GM23338 (cell line): Measurements from ENCODE around the gene RNF217. TPM values are rescaled to one million over a fixed set of nuclear protein-coding genes. Genes with fewer than 3 reads are reported as not detected.

Source experiments
- ATAC-seq: fragments of 200-7000 bp; cut with Tn5 transposase; 3 replicates; pipeline ENCODE4 v1.9.1; 2020
- DNase-seq: peaks from one replicate; pipeline ENCODE4 v3.0.0-alpha.2; 2015; ENCODE audit warnings: low spot score
- H2AFZ ChIP-seq: fragments of 200-600 bp; sonication (generic); 2 replicates; pipeline ENCODE4 v1.8.0; 2016; ENCODE audit warnings: antibody characterized with exemption, mild to moderate bottlenecking, moderate library complexity
- H3F3A ChIP-seq: fragments of 200-600 bp; sonication (generic); replicated peaks from 2 replicates; pipeline ENCODE4 v1.8.0; 2017; ENCODE audit warnings: antibody characterized with exemption, mixed run types, low read depth
- H3K27ac ChIP-seq: fragments of 200-600 bp; sonication (generic); 2 replicates; pipeline ENCODE4 v1.6.1; 2016; ENCODE audit warnings: low read depth
- H3K27me3 ChIP-seq: fragments of 200-600 bp; sonication (generic); 2 replicates; pipeline ENCODE4 v1.8.0; 2016; ENCODE audit warnings: mild to moderate bottlenecking, mixed run types, moderate library complexity; ENCODE audit not compliant: insufficient read depth
- H3K36me3 ChIP-seq: fragments of 200-600 bp; sonication (generic); 2 replicates; pipeline ENCODE4 v1.8.0; 2016; ENCODE audit warnings: mild to moderate bottlenecking; ENCODE audit not compliant: insufficient read depth
- H3K4me1 ChIP-seq: fragments of 200-600 bp; sonication (generic); 2 replicates; pipeline ENCODE4 v1.8.0; 2016; ENCODE audit warnings: mild to moderate bottlenecking, moderate library complexity; ENCODE audit not compliant: insufficient read depth
- H3K4me2 ChIP-seq: fragments of 200-600 bp; sonication (generic); 2 replicates; pipeline ENCODE4 v1.7.1; 2017; ENCODE audit warnings: mixed run types
- H3K4me3 ChIP-seq: fragments of 200-600 bp; sonication (generic); 2 replicates; pipeline ENCODE4 v1.6.1; 2016; ENCODE audit warnings: mixed run types
- H3K79me2 ChIP-seq: fragments of 200-600 bp; sonication (generic); replicated peaks from 2 replicates; pipeline ENCODE4 v1.8.0; 2017; ENCODE audit warnings: mild to moderate bottlenecking; ENCODE audit not compliant: insufficient read depth
- H3K9me2 ChIP-seq: fragments of 200-600 bp; sonication (generic); 2 replicates; pipeline ENCODE4 v1.8.0; 2017; ENCODE audit not compliant: insufficient read depth
- H4K20me1 ChIP-seq: fragments of 200-600 bp; sonication (generic); replicated peaks from 2 replicates; pipeline ENCODE4 v1.8.0; 2017; ENCODE audit warnings: mild to moderate bottlenecking; ENCODE audit not compliant: insufficient read depth
- H3K27ac Mint-ChIP-seq: 2 replicates; pipeline ENCODE4 v1.8.0; 2020; ENCODE audit warnings: inconsistent platforms, mild to moderate bottlenecking, moderate library complexity, mixed read lengths
- H3K27me3 Mint-ChIP-seq: 3 replicates; pipeline ENCODE4 v1.8.0; 2022; ENCODE audit warnings: low read depth, mild to moderate bottlenecking, moderate library complexity, mixed read lengths, inconsistent platforms; ENCODE audit not compliant: insufficient read depth, poor library complexity
- H3K36me3 Mint-ChIP-seq: 3 replicates; pipeline ENCODE4 v1.8.0; 2021; ENCODE audit warnings: low read depth, mild to moderate bottlenecking, inconsistent platforms, moderate library complexity, mixed read lengths
- H3K4me1 Mint-ChIP-seq: 3 replicates; pipeline ENCODE4 v1.8.0; 2020; ENCODE audit warnings: mild to moderate bottlenecking, inconsistent platforms, mixed read lengths
- H3K4me3 Mint-ChIP-seq: 3 replicates; pipeline ENCODE4 v1.8.0; 2021; ENCODE audit warnings: moderate library complexity, mild to moderate bottlenecking, inconsistent platforms, mixed read lengths
- H3K9me3 Mint-ChIP-seq: 3 replicates; pipeline ENCODE4 v1.8.0; 2020; ENCODE audit warnings: moderate library complexity, mild to moderate bottlenecking, inconsistent platforms, mixed read lengths
- CREB1 ChIP-seq: fragments of 250-450 bp; sonication (Bioruptor Pico); IDR thresholded peaks from 2 replicates; pipeline ENCODE4 v1.5.0; 2020; ENCODE audit warnings: low read depth, mild to moderate bottlenecking, moderate library complexity
- CTCF ChIP-seq, 2 experiments: fragments of 200-600 bp in 1 of 2; sonication (generic) in 1 of 2; conservative IDR thresholded peaks; 2 replicates each; pipeline versions ENCODE4 v1.5.1 to v1.6.1; 2016 to 2017; ENCODE audit warnings: antibody characterized with exemption in 2 of 2, low read depth in 2 of 2, mild to moderate bottlenecking in 2 of 2, moderate library complexity in 1 of 2
- POLR2AphosphoS5 ChIP-seq: IDR thresholded peaks from 2 replicates; pipeline ENCODE4 v1.6.1; 2016; ENCODE audit warnings: antibody characterized with exemption, low read depth
- REST ChIP-seq: IDR thresholded peaks from one replicate; pipeline ENCODE4 v1.6.1; 2018; ENCODE audit warnings: antibody characterized with exemption; ENCODE audit not compliant: unreplicated experiment
- STAT1 ChIP-seq: IDR thresholded peaks from one replicate; pipeline ENCODE4 v1.6.1; 2016; ENCODE audit warnings: antibody characterized with exemption; ENCODE audit not compliant: unreplicated experiment
- ZNF114 ChIP-seq: fragments of 250-450 bp; sonication (Bioruptor Pico); IDR thresholded peaks from 2 replicates; pipeline ENCODE4 v1.5.0; 2020; ENCODE audit warnings: mild to moderate bottlenecking, moderate library complexity
- ZNF331 ChIP-seq: fragments of 250-450 bp; sonication (Bioruptor Pico); IDR thresholded peaks from 2 replicates; pipeline ENCODE4 v1.5.0; 2020; ENCODE audit warnings: low read depth, mild to moderate bottlenecking, moderate library complexity
- polyA plus RNA-seq: library from polyadenylated mRNA; unstranded; fragments of >200 nt; fragmentation: Nextera tagmentation; extraction: Ambion mirVana; gene quantifications from 2 replicates; pipeline ENCODE4 v1.2.1, GENCODE V29; 2016
- total RNA-seq: library from RNA; depleted of rRNA; stranded (reverse); fragments of >200 nt; shearing (Covaris generic); gene quantifications from 2 replicates; pipeline ENCODE4 v1.2.3, GENCODE V29; 2014
- TF ChIP-seq, protein P1 (sequence below): fragments of 250-450 bp; sonication (Bioruptor Pico); IDR thresholded peaks from 2 replicates; pipeline ENCODE4 v1.5.0; 2020; ENCODE audit warnings: mild to moderate bottlenecking, moderate library complexity

RNF217 gene
- total and polyA plus RNA-seq, 2 experiments from 2014 or later: 1.7 to 6.2 TPM

- Histone ChIP-seq H2AFZ (peak overlapping the region; percentile 53; the same call in 1 of the 2 replicates), H3K4me2 (no peak overlapping the region), H3K79me2 (no peaks in the 10 kb centered on the region), H3K9me2 (no peaks in the 10 kb centered on the region), H3K27me3 (no peaks in the 10 kb centered on the region), H3K36me3 (no peaks in the 10 kb centered on the region; the same call in 1 of the 2 replicates), H3K27ac (no peak overlapping the region), H3K4me1 (no peaks in the 10 kb centered on the region), H3K4me3 (no peak overlapping the region), H3F3A (no peaks in the 10 kb centered on the region), H4K20me1 (no peaks in the 10 kb centered on the region)
- TF ChIP-seq POLR2AphosphoS5: no peak
- TF ChIP-seq ZNF114: no peak
- TF ChIP-seq ZNF331 (CRISPR knock-in tag): no peak
- no peak for TF ChIP-seq CTCF (conservative IDR thresholded peaks at IDR 0.05; ENCODE audit: low read depth in 2 of 2)
- no peak for TF ChIP-seq REST
- no peak for ATAC-seq
- no peak overlapping the region for H3K27ac Mint-ChIP-seq
- DNase-seq: no peak
- H3K4me3 Mint-ChIP-seq: no peak overlapping the region
- peaks cover 14% of the 10 kb centered on the region for H3K9me3 Mint-ChIP-seq
- H3K36me3 Mint-ChIP-seq: peaks cover 11% of the 10 kb centered on the region
- H3K27me3 Mint-ChIP-seq: no peaks in the 10 kb centered on the region
- H3K4me1 Mint-ChIP-seq: no peaks in the 10 kb centered on the region; the same call in 2 of the 3 replicates
These were observed 167.1 kb downstream of the RNF217 start for GRCh38 chr6:125129354-125129753.

- Histone ChIP-seq H3K9me2 (no peaks in the 10 kb centered on the region), H3F3A (no peaks in the 10 kb centered on the region), H3K27ac (no peak overlapping the region), H3K36me3 (no peaks in the 10 kb centered on the region; the same call in 1 of the 2 replicates), H3K4me3 (no peak overlapping the region), H2AFZ (no peak overlapping the region), H3K79me2 (no peaks in the 10 kb centered on the region), H3K4me2 (no peak overlapping the region), H3K4me1 (no peaks in the 10 kb centered on the region), H4K20me1 (no peaks in the 10 kb centered on the region), H3K27me3 (no peaks in the 10 kb centered on the region)
- no peaks in the 10 kb centered on the region for H3K9me3 Mint-ChIP-seq
- no peaks in the 10 kb centered on the region for H3K4me1 Mint-ChIP-seq
- H3K27ac Mint-ChIP-seq: no peak overlapping the region
- no peaks in the 10 kb centered on the region for H3K27me3 Mint-ChIP-seq
- no peaks in the 10 kb centered on the region for H3K36me3 Mint-ChIP-seq
- no peak for ATAC-seq
- H3K4me3 Mint-ChIP-seq: no peak overlapping the region
- no peak for DNase-seq
- TF ChIP-seq STAT1: no peak
- no peak for TF ChIP-seq ZNF114
- TF ChIP-seq POLR2AphosphoS5: no peak
- TF ChIP-seq ZNF331 (CRISPR knock-in tag): no peak
- no peak for TF ChIP-seq CREB1 (CRISPR knock-in tag)
- TF ChIP-seq, protein P1, sequence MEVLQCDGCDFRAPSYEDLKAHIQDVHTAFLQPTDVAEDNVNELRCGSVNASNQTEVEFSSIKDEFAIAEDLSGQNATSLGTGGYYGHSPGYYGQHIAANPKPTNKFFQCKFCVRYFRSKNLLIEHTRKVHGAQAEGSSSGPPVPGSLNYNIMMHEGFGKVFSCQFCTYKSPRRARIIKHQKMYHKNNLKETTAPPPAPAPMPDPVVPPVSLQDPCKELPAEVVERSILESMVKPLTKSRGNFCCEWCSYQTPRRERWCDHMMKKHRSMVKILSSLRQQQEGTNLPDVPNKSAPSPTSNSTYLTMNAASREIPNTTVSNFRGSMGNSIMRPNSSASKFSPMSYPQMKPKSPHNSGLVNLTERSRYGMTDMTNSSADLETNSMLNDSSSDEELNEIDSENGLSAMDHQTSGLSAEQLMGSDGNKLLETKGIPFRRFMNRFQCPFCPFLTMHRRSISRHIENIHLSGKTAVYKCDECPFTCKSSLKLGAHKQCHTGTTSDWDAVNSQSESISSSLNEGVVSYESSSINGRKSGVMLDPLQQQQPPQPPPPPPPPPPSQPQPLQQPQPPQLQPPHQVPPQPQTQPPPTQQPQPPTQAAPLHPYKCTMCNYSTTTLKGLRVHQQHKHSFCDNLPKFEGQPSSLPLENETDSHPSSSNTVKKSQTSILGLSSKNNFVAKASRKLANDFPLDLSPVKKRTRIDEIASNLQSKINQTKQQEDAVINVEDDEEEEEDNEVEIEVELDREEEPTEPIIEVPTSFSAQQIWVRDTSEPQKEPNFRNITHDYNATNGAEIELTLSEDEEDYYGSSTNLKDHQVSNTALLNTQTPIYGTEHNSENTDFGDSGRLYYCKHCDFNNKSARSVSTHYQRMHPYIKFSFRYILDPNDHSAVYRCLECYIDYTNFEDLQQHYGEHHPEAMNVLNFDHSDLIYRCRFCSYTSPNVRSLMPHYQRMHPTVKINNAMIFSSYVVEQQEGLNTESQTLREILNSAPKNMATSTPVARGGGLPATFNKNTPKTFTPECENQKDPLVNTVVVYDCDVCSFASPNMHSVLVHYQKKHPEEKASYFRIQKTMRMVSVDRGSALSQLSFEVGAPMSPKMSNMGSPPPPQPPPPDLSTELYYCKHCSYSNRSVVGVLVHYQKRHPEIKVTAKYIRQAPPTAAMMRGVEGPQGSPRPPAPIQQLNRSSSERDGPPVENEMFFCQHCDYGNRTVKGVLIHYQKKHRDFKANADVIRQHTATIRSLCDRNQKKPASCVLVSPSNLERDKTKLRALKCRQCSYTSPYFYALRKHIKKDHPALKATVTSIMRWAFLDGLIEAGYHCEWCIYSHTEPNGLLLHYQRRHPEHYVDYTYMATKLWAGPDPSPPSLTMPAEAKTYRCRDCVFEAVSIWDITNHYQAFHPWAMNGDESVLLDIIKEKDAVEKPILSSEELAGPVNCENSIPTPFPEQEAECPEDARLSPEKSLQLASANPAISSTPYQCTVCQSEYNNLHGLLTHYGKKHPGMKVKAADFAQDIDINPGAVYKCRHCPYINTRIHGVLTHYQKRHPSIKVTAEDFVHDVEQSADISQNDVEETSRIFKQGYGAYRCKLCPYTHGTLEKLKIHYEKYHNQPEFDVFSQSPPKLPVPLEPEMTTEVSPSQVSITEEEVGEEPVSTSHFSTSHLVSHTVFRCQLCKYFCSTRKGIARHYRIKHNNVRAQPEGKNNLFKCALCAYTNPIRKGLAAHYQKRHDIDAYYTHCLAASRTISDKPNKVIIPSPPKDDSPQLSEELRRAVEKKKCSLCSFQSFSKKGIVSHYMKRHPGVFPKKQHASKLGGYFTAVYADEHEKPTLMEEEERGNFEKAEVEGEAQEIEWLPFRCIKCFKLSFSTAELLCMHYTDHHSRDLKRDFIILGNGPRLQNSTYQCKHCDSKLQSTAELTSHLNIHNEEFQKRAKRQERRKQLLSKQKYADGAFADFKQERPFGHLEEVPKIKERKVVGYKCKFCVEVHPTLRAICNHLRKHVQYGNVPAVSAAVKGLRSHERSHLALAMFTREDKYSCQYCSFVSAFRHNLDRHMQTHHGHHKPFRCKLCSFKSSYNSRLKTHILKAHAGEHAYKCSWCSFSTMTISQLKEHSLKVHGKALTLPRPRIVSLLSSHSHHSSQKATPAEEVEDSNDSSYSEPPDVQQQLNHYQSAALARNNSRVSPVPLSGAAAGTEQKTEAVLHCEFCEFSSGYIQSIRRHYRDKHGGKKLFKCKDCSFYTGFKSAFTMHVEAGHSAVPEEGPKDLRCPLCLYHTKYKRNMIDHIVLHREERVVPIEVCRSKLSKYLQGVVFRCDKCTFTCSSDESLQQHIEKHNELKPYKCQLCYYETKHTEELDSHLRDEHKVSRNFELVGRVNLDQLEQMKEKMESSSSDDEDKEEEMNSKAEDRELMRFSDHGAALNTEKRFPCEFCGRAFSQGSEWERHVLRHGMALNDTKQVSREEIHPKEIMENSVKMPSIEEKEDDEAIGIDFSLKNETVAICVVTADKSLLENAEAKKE (CRISPR knock-in tag): no peak
These were observed 169.8 kb downstream of the RNF217 start for GRCh38 chr6:125132058-125132457.
